ENCODE data around the gene MT1E. TPM values are rescaled to one million over a fixed set of nuclear protein-coding genes. Genes with fewer than 3 reads are reported as not detected.
"Not testable (repeated sequence)": the region's sequence is repeated elsewhere in the genome, so short reads cannot be mapped to it uniquely, and the experiment has no call there.

The MT1E gene
- total and polyA plus RNA-seq, 2 donors, result 2.1 to 126 TPM

DNA sequence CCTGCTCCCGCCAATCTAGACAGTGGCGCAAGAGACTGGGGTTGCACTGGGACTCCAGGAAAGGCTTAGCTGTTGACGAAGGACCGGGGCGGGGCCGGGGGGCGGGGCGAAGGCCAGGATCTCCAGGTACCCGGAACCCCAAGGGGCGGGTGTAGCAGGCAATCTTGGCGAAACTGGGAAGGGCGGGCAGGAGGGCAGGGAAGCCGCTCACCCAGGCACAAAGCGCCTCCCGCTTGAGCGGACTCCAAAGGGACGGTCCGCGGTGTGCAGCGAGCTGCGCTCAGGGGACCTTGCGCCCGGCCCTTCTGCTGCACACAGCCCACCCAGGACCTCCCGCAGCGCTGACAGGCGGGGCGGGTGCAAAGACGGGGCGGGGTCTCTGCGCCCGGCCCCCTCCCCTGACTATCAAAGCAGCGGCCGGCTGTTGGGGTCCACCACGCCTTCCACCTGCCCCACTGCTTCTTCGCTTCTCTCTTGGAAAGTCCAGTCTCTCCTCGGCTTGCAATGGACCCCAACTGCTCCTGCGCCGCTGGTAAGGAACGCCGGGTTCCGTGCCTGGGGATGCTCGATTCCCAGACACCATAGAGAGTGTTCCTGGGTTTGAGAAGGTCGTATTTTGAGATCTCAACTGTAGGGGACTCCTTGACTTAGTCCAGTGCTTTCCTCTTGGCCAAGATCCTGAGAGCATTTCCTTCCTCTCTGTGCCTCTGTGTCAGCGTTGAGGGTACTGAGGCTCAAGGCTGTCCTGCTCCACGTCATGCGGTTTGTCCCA, 32.2 kb downstream of the MT1E start, which contains the start of gene MT1F:
MT1F (plus strand) TSS at position 405 of the 772 bp plus-strand sequence; CDS start at position 505, 100 bp downstream.
- peak in 5 of 9 donors; percentile 35 to 68 (median 48) for DNase-seq (ENCODE audit: low read depth in 6 of 9, low spot score in 9 of 9)
- Histone ChIP-seq H3K4me3 (ENCODE audit: low read length in 2 of 2) (peak within 1 kb of the TSS; percentile 52 to 65), H3K27me3 (ENCODE audit: control insufficient read depth in 2 of 2, insufficient read depth in 1 of 2, low read length in 1 of 2) (peaks cover 39 to 92% of the 10 kb centered on the region in 2 donors), H3K27ac (ENCODE audit: low read depth in 1 of 2, low read length in 1 of 2) (peak within 1 kb of the TSS in 1 of 2 donors; percentile 53), H3K9me3 (ENCODE audit: control insufficient read depth in 2 of 2, insufficient read depth in 1 of 2, low read length in 1 of 2) (peaks cover 0 to 7% of the 10 kb centered on the region in 2 donors), H3K4me1 (ENCODE audit: control insufficient read depth in 2 of 2, insufficient read depth in 2 of 2, low read length in 2 of 2) (peaks cover 14 to 20% of the 10 kb centered on the region in 2 donors), H3K36me3 (ENCODE audit: control insufficient read depth in 2 of 2, insufficient read depth in 2 of 2, low read length in 1 of 2) (no peaks in the 10 kb centered on the region)
- WGBS, result 2% methylated on average over 46 of the region's 46 CpGs

DNA sequence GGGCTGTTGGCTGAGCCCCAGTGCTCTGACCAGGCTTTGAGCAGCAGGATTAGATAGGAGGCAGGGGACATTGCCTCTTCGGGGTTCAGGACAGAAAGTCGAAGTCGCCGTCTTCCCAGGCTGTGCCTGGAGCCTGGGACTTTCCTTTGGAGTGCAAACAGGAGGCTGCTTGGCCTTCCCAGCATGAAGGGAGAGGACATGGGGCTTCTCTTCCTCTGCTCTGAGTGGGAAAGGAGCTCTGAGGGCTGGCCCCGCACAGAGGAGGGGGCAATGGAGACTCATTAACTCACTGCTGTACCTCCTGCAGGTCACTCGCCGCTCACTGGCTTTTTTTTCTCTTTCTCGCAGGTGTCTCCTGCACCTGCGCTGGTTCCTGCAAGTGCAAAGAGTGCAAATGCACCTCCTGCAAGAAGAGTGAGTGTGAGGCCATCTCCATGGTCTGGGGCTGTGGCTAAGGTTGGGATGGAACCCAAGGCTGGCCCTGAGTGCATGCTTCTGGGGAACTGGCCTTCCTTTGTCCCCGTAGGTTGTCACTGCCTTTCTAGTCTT, 32.8 kb downstream of the MT1E start:
- Histone ChIP-seq H3K36me3 (ENCODE audit: control insufficient read depth in 2 of 2, insufficient read depth in 2 of 2, low read length in 1 of 2) (no peaks in the 10 kb centered on the region), H3K27ac (ENCODE audit: low read depth in 1 of 2, low read length in 1 of 2) (no peak overlapping the region), H3K4me1 (ENCODE audit: control insufficient read depth in 2 of 2, insufficient read depth in 2 of 2, low read length in 2 of 2) (peaks cover 16 to 25% of the 10 kb centered on the region in 2 donors), H3K9me3 (ENCODE audit: control insufficient read depth in 2 of 2, insufficient read depth in 1 of 2, low read length in 1 of 2) (peaks cover 0 to 7% of the 10 kb centered on the region in 2 donors), H3K4me3 (ENCODE audit: low read length in 2 of 2) (peak overlapping the region in 1 of 2 donors; percentile 65), H3K27me3 (ENCODE audit: control insufficient read depth in 2 of 2, insufficient read depth in 1 of 2, low read length in 1 of 2) (peaks cover 42 to 93% of the 10 kb centered on the region in 2 donors)
- WGBS, result 28% methylated on average over 10 of the region's 10 CpGs
- no peak for DNase-seq (ENCODE audit: low read depth in 6 of 9, low spot score in 9 of 9)

DNA sequence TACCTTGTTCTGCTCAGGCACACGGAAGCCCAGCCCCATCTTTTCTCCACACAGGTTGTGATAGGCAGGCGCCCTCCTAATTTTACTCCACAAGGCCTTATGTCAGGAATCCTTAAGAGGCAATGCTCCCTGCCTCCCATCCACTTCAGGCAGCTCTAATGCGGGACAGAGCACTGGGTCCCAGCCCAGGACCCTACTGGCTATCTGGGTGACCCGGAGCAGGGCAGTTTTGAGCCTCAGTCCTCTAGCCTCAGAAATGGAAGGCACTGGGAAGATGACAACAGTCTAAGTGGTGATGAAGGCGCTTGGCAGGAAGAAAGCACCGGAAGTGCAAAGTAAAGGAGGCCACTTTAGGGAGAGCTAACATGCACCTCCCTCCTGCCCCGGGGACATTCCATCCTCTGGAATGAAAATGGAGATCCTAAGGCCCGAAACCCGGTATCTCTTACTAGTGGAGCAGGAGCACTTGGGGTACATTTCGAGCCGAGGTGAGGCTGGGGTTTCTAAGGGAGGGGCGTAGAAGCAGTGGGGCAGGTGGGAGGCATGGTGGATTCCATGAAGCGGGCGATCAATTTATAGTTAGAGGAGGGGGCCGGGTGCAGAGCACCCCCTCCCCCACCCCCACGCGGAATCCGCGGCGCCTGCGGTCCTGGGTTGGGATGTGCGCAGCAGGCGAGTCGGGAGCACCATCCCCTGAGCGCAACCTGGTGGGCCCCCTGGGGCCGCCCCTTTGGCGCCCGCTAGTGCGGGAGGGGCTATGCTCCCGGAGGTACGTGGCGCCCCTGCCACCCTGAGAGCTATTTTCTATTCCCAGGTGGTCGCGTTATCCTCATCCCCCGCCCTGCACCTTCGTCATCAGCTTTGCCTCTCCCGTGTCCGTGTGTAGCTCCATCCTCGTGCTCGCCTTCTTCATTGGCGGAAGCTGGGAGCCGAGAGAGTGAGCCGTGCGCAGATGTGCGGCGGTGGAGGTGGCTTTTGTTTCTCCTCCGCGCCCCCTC, 37.1 kb downstream of the MT1E start:
- no peaks in the 10 kb centered on the region for H3K36me3 ChIP-seq (ENCODE audit: control insufficient read depth in 2 of 2, insufficient read depth in 2 of 2, low read length in 1 of 2)
- WGBS, result 12% methylated on average over 48 of the region's 48 CpGs
- H3K27ac ChIP-seq (ENCODE audit: low read depth in 1 of 2, low read length in 1 of 2), result no peak overlapping the region
- peak in 2 of 9 donors; percentile 33 to 58 for DNase-seq (ENCODE audit: low read depth in 6 of 9, low spot score in 9 of 9)
- H3K4me3 ChIP-seq (ENCODE audit: low read length in 2 of 2), result peak overlapping the region; percentile 39 to 46
- peaks cover 56 to 99% of the 10 kb centered on the region in 2 donors for H3K27me3 ChIP-seq (ENCODE audit: control insufficient read depth in 2 of 2, insufficient read depth in 1 of 2, low read length in 1 of 2)
- H3K4me1 ChIP-seq (ENCODE audit: control insufficient read depth in 2 of 2, insufficient read depth in 2 of 2, low read length in 2 of 2), result peaks cover 15 to 26% of the 10 kb centered on the region in 2 donors
- H3K9me3 ChIP-seq (ENCODE audit: control insufficient read depth in 2 of 2, insufficient read depth in 1 of 2, low read length in 1 of 2), result peaks cover 0 to 7% of the 10 kb centered on the region in 2 donors

DNA sequence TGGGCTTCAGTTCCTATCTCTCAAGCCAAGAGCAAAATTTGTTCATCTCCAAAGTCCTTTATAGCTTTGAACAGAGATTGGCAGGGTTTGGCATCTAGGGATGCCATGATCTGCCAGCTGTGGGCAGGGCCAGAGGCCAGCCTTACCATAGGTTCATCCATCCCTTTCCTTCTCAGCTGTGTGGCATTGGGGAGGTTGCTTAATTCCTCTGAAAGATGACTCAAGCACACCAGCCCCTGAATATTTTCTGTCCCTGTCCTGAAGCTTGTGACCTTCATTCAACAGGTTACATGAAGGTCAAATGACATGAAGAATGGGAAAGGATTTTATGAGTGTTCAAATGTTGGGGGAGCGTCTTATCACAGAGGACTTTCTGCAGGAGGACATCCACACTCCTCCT, 38.9 kb downstream of the MT1E start:
- DNase-seq (ENCODE audit: low read depth in 6 of 9, low spot score in 9 of 9), result no peak
- no peaks in the 10 kb centered on the region for H3K36me3 ChIP-seq (ENCODE audit: control insufficient read depth in 2 of 2, insufficient read depth in 2 of 2, low read length in 1 of 2)
- peaks cover 58 to 99% of the 10 kb centered on the region in 2 donors for H3K27me3 ChIP-seq (ENCODE audit: control insufficient read depth in 2 of 2, insufficient read depth in 1 of 2, low read length in 1 of 2)
- H3K4me1 ChIP-seq (ENCODE audit: control insufficient read depth in 2 of 2, insufficient read depth in 2 of 2, low read length in 2 of 2), result peaks cover 12 to 19% of the 10 kb centered on the region in 2 donors
- H3K4me3 ChIP-seq (ENCODE audit: low read length in 2 of 2), result no peak overlapping the region
- H3K27ac ChIP-seq (ENCODE audit: low read depth in 1 of 2, low read length in 1 of 2), result no peak overlapping the region
- 100% methylated on average over 1 of the region's 1 CpG for WGBS
- no peaks in the 10 kb centered on the region for H3K9me3 ChIP-seq (ENCODE audit: control insufficient read depth in 2 of 2, insufficient read depth in 1 of 2, low read length in 1 of 2)

DNA sequence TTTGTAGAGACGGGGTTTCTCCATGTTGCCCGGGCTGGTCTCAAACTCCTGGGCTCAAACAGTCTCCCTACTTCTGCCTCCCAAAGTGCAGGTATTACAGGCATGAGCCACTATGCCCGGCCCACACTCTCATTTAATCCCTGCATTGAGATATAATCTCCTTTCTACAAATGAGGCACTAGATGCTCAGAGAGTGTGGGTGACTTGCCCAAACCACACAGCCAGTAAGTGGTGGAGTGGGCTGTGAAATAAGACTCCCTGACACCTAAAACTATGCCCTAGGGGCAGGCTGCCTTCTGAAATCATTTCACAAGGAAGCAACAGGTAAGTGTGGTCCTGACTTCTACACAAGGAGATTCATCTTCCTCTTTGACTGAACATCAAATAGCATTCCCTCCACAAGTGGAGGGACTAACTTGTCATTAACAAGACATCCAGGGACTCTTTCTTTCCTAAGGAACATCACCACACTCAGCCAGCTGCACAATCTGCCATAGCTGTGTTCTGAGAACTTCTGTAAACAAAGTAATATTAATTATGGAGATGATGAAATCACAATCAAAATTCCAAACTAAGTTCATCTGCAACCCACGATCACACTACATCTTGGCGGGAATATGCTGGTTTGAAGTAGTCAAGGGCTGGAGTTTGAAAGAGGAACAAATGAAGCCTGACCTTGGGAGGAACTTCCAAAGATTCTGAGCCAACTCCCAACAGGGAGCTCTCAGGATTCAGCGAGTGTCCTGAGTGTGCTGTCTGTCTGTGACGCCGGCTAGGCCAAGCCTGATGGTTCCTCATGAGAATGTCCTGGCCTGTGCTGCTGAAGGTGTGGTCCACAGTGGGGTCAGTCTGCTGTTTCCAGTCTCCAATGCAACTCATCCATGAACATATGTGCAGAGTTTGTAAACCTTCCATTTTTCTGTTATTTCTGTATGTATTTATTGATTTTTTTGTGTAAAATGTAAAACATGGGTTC, 40.0 kb downstream of the MT1E start:
- not testable (repeated sequence) for H3K9me3 ChIP-seq (ENCODE audit: control insufficient read depth in 2 of 2, insufficient read depth in 1 of 2, low read length in 1 of 2); H3K27ac ChIP-seq (ENCODE audit: low read depth in 1 of 2, low read length in 1 of 2); H3K4me3 ChIP-seq (ENCODE audit: low read length in 2 of 2); DNase-seq (ENCODE audit: low read depth in 6 of 9, low spot score in 9 of 9); H3K36me3 ChIP-seq (ENCODE audit: control insufficient read depth in 2 of 2, insufficient read depth in 2 of 2, low read length in 1 of 2)
- H3K27me3 ChIP-seq (ENCODE audit: control insufficient read depth in 2 of 2, insufficient read depth in 1 of 2, low read length in 1 of 2), result peaks cover 61 to 99% of the 10 kb centered on the region in 2 donors
- WGBS, result 78% methylated on average over 8 of the region's 8 CpGs
- peaks cover 12 to 21% of the 10 kb centered on the region in 2 donors for H3K4me1 ChIP-seq (ENCODE audit: control insufficient read depth in 2 of 2, insufficient read depth in 2 of 2, low read length in 2 of 2)

DNA sequence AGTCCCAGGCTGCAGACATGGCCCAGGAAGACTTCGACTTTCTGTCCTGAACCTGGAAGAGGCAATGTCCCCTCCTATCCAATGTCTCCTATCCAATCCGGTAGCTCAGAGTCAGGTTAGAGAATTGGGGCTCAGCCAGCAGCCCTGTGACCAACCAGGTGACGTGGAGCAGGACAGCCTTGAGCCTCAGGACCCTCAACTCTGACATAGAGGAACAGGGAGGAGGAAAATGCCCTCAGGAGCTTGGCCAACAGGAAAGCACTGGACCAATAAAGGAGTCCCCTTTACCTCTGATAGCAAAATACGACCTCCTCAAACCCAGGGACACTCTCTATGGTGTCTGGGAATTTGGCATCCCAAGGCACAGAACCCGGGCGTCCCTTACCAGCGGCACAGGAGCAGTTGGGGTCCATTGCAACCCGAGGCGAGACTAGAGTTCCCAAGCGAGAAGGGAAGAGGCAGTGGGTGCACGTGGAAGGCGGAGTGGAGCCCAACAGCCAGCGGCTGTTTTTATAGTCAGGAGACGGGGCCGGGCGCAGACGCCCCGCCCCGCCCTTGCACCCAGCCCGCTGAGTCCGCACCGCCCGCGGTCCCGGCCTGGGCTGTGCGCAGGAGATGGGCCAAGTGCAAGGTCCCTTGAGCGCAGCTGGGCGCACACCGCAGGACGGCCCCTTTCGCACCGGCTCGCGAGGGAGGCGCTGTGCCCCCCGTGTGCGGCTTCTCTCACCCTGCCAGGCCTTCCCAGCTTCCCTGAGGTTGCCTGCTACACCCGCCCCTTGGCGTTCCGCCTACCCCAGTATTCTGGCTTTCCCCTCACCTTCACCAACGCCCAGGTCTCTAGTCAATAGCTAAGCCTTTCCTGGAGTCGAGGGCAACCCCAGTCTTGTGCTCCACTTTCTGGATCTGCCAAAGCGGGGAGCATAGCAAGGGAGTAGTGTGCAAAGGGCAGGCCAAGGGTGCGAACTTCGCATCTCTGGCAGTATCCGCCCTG, 42.3 kb downstream of the MT1E start, which contains the start of gene MT1G:
MT1G (minus strand) TSS at position 485 of the 991 bp plus-strand sequence; CDS start at position 413, 72 bp downstream.
- Histone ChIP-seq H3K36me3 (ENCODE audit: control insufficient read depth in 2 of 2, insufficient read depth in 2 of 2, low read length in 1 of 2) (no peaks in the 10 kb centered on the region), H3K27me3 (ENCODE audit: control insufficient read depth in 2 of 2, insufficient read depth in 1 of 2, low read length in 1 of 2) (peaks cover 71 to 100% of the 10 kb centered on the region in 2 donors), H3K9me3 (ENCODE audit: control insufficient read depth in 2 of 2, insufficient read depth in 1 of 2, low read length in 1 of 2) (no peaks in the 10 kb centered on the region), H3K4me3 (ENCODE audit: low read length in 2 of 2) (peak within 1 kb of the TSS in 1 of 2 donors; percentile 6), H3K27ac (ENCODE audit: low read depth in 1 of 2, low read length in 1 of 2) (no peak within 1 kb of the TSS), H3K4me1 (ENCODE audit: control insufficient read depth in 2 of 2, insufficient read depth in 2 of 2, low read length in 2 of 2) (peaks cover 7 to 12% of the 10 kb centered on the region in 2 donors)
- DNase-seq (ENCODE audit: low read depth in 6 of 9, low spot score in 9 of 9), result peak in 1 of 9 donors; percentile 23
- WGBS, result 7% methylated on average over 46 of the region's 46 CpGs

DNA sequence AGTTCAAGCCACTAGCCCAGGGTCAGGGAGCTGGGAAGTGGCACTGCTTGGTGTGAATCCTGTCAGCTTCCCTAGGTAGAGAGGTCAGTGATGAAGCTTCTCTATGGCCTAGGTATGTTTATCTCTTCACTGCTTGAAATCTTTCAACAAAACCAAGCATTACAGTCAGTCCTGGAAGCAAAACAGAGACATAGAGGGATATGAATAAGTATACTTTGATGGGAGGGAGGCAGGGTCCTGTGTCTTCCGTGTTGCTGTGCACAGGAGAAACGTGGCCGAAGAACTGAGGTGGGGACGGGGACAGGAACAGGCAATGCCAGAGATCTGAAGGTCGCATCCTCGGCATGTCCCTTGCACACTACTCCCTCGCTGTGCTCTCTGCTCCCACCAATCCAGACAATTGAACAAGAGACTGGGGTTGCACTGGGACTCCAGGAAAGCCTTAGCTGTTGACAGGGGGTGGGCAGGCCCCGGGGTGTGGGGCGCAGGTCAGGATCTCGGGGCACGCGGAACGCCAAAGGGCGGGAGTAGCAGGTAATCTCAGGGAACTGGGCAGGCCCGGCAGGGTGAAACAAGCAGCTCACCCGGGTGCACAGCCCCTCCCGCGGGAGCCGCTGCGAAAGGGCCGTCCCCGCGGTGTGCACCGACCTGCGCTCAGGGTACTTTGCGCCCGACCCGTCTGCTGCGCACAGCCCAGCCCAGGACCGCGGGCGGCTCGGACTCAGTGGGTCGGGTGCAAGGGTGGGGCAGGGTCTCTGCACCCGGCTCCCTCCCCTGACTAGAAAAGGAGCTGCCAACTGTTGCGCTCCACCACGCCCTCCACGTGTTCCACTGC, 43.6 kb downstream of the MT1E start, which contains the start of gene MT1H:
MT1H (plus strand) TSS at position 810 of the 835 bp plus-strand sequence. CDS start 71 bp downstream, outside the sequence.
- no peak for DNase-seq (ENCODE audit: low read depth in 6 of 9, low spot score in 9 of 9)
- WGBS, result 10% methylated on average over 38 of the region's 38 CpGs
- Histone ChIP-seq H3K4me1 (ENCODE audit: control insufficient read depth in 2 of 2, insufficient read depth in 2 of 2, low read length in 2 of 2) (peaks cover 6 to 8% of the 10 kb centered on the region in 2 donors), H3K4me3 (ENCODE audit: low read length in 2 of 2) (no peak within 1 kb of the TSS), H3K27ac (ENCODE audit: low read depth in 1 of 2, low read length in 1 of 2) (no peak within 1 kb of the TSS), H3K36me3 (ENCODE audit: control insufficient read depth in 2 of 2, insufficient read depth in 2 of 2, low read length in 1 of 2) (no peaks in the 10 kb centered on the region), H3K9me3 (ENCODE audit: control insufficient read depth in 2 of 2, insufficient read depth in 1 of 2, low read length in 1 of 2) (no peaks in the 10 kb centered on the region), H3K27me3 (ENCODE audit: control insufficient read depth in 2 of 2, insufficient read depth in 1 of 2, low read length in 1 of 2) (peaks cover 67 to 98% of the 10 kb centered on the region in 2 donors)
